ENCODE results near the gene OR7G3.

Gene OR7G3

DNA sequence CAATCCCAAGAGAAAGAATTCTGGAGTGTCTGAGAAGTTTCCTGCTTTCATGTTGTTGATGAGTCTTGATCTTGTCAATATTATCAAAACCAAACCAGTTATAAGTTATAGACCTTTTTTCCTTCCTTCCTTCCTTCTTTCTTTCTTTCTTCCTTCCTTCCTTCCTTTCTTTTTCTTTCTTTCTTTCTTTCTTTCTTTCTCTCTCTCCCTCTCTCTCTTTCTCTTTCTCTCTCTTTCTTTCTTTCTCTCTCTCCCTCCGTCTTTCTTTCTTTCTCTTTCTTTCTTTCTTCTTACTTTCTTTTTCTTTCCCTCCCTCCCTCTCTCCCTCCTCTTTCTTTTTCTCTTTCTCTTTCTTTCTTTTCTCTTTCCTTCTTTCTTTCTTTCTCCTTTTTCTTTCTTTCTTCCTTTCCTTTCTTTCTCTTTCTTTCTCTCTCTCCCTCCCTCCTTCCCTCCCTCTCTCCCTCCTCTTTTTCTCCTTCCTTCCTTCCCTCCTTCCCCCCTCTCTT lies at the start of gene OR7G3:
TSS of gene OR7G3 (minus strand) at position 51 of the 506 bp plus-strand sequence. CDS start at position 51, 0 bp downstream.
- TF ChIP-seq EGR1 (IDR thresholded peaks at IDR 0.05) (no peak), NFIC (IDR thresholded peaks at IDR 0.05) (no peak), CREB1 (IDR thresholded peaks at IDR 0.05; ENCODE audit: low read depth) (no peak)
- TF ChIP-seq, protein P1, sequence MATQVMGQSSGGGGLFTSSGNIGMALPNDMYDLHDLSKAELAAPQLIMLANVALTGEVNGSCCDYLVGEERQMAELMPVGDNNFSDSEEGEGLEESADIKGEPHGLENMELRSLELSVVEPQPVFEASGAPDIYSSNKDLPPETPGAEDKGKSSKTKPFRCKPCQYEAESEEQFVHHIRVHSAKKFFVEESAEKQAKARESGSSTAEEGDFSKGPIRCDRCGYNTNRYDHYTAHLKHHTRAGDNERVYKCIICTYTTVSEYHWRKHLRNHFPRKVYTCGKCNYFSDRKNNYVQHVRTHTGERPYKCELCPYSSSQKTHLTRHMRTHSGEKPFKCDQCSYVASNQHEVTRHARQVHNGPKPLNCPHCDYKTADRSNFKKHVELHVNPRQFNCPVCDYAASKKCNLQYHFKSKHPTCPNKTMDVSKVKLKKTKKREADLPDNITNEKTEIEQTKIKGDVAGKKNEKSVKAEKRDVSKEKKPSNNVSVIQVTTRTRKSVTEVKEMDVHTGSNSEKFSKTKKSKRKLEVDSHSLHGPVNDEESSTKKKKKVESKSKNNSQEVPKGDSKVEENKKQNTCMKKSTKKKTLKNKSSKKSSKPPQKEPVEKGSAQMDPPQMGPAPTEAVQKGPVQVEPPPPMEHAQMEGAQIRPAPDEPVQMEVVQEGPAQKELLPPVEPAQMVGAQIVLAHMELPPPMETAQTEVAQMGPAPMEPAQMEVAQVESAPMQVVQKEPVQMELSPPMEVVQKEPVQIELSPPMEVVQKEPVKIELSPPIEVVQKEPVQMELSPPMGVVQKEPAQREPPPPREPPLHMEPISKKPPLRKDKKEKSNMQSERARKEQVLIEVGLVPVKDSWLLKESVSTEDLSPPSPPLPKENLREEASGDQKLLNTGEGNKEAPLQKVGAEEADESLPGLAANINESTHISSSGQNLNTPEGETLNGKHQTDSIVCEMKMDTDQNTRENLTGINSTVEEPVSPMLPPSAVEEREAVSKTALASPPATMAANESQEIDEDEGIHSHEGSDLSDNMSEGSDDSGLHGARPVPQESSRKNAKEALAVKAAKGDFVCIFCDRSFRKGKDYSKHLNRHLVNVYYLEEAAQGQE (IDR thresholded peaks at IDR 0.05; ENCODE audit: low read depth), result no peak

DNA sequence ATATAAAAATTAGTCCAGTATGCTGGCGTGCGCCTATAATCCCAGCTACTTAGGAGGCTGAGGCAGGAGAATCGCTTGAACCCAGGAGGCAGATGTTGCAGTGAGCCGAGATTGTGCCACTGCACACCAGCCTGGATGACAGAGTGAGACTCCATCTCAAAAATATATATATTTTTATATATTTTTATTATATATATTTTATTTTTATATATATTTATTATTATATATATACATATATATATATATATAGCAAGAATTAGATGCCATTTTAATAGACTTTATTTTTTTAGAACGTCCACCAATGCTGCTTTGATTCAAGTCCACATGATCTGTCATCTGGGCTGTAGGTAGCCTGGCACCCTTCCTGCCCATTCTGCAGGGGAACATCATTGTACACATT lies 48.6 kb upstream of the OR7G3 start:
- TF ChIP-seq YY1 (IDR thresholded peaks at IDR 0.05; ENCODE audit: low read depth) (no peak), ZBTB7A (IDR thresholded peaks at IDR 0.05; ENCODE audit: low read depth) (no peak), FOXM1 (IDR thresholded peaks at IDR 0.05; ENCODE audit: borderline replicate concordance, low read depth) (no peak), EP300 (IDR thresholded peaks at IDR 0.05; ENCODE audit: borderline replicate concordance) (no peak), EGR1 (IDR thresholded peaks at IDR 0.05) (no peak)

DNA sequence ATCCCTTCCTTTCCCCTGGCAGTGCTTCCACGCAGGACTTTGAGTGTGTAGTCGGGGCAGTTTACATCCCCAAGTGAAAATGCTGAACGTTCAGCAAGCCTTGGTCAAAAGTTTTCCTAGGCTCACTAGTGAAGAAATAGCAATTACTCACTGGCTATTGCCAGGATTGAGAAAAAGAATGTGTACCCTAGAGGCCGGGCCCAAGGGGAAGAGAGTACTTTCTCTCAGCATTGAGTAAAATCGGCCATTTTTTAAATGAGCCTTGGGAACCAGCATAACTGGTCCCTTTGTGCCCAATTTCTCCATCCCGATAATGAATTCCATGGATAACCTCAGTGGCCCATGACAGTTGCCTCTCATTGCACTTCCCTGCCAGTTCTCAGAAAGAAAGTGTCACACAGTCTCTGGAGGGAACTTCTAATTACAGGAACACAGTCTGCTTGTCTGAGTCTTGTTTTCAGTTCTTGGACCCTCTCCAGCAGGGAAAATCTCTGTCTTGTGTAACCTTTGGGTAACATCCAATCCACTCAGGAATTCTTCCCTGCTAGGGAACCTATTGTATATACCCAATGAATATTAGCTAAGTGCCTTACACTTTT lies 44.7 kb upstream of the OR7G3 start:
- TF ChIP-seq TAF1 (IDR thresholded peaks at IDR 0.05; ENCODE audit: low read depth) (no peak), EP300 (IDR thresholded peaks at IDR 0.05; ENCODE audit: borderline replicate concordance) (no peak), FOXM1 (IDR thresholded peaks at IDR 0.05; ENCODE audit: borderline replicate concordance, low read depth) (no peak), CEBPB (IDR thresholded peaks at IDR 0.05) (no peak), ZBTB7A (IDR thresholded peaks at IDR 0.05; ENCODE audit: low read depth) (no peak), CREB1 (IDR thresholded peaks at IDR 0.05; ENCODE audit: low read depth) (no peak), YY1 (IDR thresholded peaks at IDR 0.05; ENCODE audit: low read depth) (no peak), TEAD4 (IDR thresholded peaks at IDR 0.05) (no peak), EGR1 (IDR thresholded peaks at IDR 0.05) (no peak), TCF12 (IDR thresholded peaks at IDR 0.05; ENCODE audit: low read depth) (no peak), NFIC (IDR thresholded peaks at IDR 0.05) (no peak), RAD21 (IDR thresholded peaks at IDR 0.05; ENCODE audit: low read depth) (no peak)
- TF ChIP-seq, protein P2, sequence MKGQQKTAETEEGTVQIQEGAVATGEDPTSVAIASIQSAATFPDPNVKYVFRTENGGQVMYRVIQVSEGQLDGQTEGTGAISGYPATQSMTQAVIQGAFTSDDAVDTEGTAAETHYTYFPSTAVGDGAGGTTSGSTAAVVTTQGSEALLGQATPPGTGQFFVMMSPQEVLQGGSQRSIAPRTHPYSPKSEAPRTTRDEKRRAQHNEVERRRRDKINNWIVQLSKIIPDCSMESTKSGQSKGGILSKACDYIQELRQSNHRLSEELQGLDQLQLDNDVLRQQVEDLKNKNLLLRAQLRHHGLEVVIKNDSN (IDR thresholded peaks at IDR 0.05), result no peak
- TF ChIP-seq, protein P3, sequence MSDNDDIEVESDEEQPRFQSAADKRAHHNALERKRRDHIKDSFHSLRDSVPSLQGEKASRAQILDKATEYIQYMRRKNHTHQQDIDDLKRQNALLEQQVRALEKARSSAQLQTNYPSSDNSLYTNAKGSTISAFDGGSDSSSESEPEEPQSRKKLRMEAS (IDR thresholded peaks at IDR 0.05), result no peak

DNA sequence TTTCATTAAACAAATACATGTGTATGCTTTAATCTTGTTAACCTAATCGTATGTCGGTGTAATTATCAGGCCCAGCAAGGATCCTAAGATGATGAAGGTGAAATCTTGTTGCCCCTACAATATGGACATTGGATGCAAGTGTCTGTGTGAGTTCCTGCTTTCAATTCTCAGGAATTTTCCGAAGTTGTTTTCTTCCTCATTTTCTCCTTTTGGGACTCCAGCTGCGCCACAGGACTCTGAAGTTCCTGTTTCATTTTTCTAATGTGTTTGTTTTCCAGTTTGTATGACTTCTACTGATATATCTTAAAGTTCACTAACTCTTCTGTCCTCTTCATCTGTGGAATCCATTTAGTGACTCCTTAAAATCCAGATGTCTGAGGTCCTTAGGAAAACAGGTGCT lies 40.1 kb upstream of the OR7G3 start:
- no peak for TF ChIP-seq FOXM1 (IDR thresholded peaks at IDR 0.05; ENCODE audit: borderline replicate concordance, low read depth)
- TF ChIP-seq CREB1 (IDR thresholded peaks at IDR 0.05; ENCODE audit: low read depth), result no peak
- TF ChIP-seq, protein P3 (IDR thresholded peaks at IDR 0.05), result no peak
- TF ChIP-seq, protein P2 (IDR thresholded peaks at IDR 0.05), result no peak
- no peak for TF ChIP-seq ZBTB7A (IDR thresholded peaks at IDR 0.05; ENCODE audit: low read depth)
- TF ChIP-seq CEBPB (IDR thresholded peaks at IDR 0.05), result no peak
- no peak for TF ChIP-seq EP300 (IDR thresholded peaks at IDR 0.05; ENCODE audit: borderline replicate concordance)
- TF ChIP-seq, protein P1 (IDR thresholded peaks at IDR 0.05; ENCODE audit: low read depth), result no peak
- TF ChIP-seq TCF12 (IDR thresholded peaks at IDR 0.05; ENCODE audit: low read depth), result no peak
- TF ChIP-seq RAD21 (IDR thresholded peaks at IDR 0.05; ENCODE audit: low read depth), result no peak
- TF ChIP-seq TEAD4 (IDR thresholded peaks at IDR 0.05), result no peak
- TF ChIP-seq EGR1 (IDR thresholded peaks at IDR 0.05), result no peak
- no peak for TF ChIP-seq TAF1 (IDR thresholded peaks at IDR 0.05; ENCODE audit: low read depth)
- TF ChIP-seq YY1 (IDR thresholded peaks at IDR 0.05; ENCODE audit: low read depth), result no peak
- no peak for TF ChIP-seq NFIC (IDR thresholded peaks at IDR 0.05)

DNA sequence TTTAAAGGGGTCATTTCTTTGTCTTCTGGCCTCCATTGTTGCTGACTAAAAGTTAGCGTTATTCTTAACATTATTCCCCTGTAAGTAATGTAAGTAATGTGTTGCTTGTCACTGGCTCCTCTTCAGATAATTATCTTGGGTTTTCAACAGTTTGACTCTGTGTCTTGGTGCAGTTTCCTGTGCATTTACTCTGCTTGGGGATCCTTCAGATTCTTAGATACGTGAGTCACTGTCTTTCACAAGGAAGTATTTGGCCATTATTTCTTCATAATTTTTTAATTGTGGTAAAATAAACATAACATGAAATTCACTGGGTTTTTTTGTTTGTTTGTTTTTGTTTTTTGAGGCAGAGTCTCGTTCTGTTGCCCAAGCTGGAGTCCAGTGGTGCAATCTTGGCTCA lies 38.5 kb upstream of the OR7G3 start:
- TF ChIP-seq FOXM1 (IDR thresholded peaks at IDR 0.05; ENCODE audit: borderline replicate concordance, low read depth), result no peak
- no peak for TF ChIP-seq CEBPB (IDR thresholded peaks at IDR 0.05)
- no peak for TF ChIP-seq EP300 (IDR thresholded peaks at IDR 0.05; ENCODE audit: borderline replicate concordance)
- TF ChIP-seq, protein P3 (IDR thresholded peaks at IDR 0.05), result no peak
- TF ChIP-seq NFIC (IDR thresholded peaks at IDR 0.05), result no peak
- TF ChIP-seq CREB1 (IDR thresholded peaks at IDR 0.05; ENCODE audit: low read depth), result no peak
- TF ChIP-seq TCF12 (IDR thresholded peaks at IDR 0.05; ENCODE audit: low read depth), result no peak
- TF ChIP-seq TAF1 (IDR thresholded peaks at IDR 0.05; ENCODE audit: low read depth), result no peak
- TF ChIP-seq TEAD4 (IDR thresholded peaks at IDR 0.05), result no peak
- no peak for TF ChIP-seq ZBTB7A (IDR thresholded peaks at IDR 0.05; ENCODE audit: low read depth)
- TF ChIP-seq, protein P2 (IDR thresholded peaks at IDR 0.05), result no peak
- no peak for TF ChIP-seq EGR1 (IDR thresholded peaks at IDR 0.05)
- TF ChIP-seq RAD21 (IDR thresholded peaks at IDR 0.05; ENCODE audit: low read depth), result no peak
- TF ChIP-seq YY1 (IDR thresholded peaks at IDR 0.05; ENCODE audit: low read depth), result no peak

Data from Ishikawa (cell line).